HG03342 (cell line): Measurements from ENCODE around the gene ABI3BP.
"Not testable (repeated sequence)": the region's sequence is repeated elsewhere in the genome, so short reads cannot be mapped to it uniquely, and the experiment has no call there.

ENCODE experiments used
- ATAC-seq: cut with Tn5 transposase; IDR thresholded peaks from one replicate; pipeline ENCODE4 v1.9.1; 2021; ENCODE audit warnings: mild to moderate bottlenecking, moderate library complexity; ENCODE audit not compliant: unreplicated experiment

ABI3BP gene

GRCh38 chr3:100993309-100993708, at the start of gene ABI3BP:
ABI3BP (minus strand) TSS chr3:100993421; CDS start chr3:100993384, 37 bp downstream.
- no peak for ATAC-seq

- no peak for ATAC-seq
Observed at GRCh38 chr3:101039285-101039684, 46.1 kb upstream of the ABI3BP start.

GRCh38 chr3:101038880-101039279, 45.7 kb upstream of the ABI3BP start:
- no peak for ATAC-seq

GRCh38 chr3:101038393-101038792, 45.2 kb upstream of the ABI3BP start:
- no peak for ATAC-seq

GRCh38 chr3:101037613-101038012, 44.4 kb upstream of the ABI3BP start:
- no peak for ATAC-seq

- no peak for ATAC-seq
Observed at GRCh38 chr3:101036676-101037075, 43.5 kb upstream of the ABI3BP start.

GRCh38 chr3:101036213-101036618, 43.0 kb upstream of the ABI3BP start:
- ATAC-seq: no peak

- no peak for ATAC-seq
Observed at GRCh38 chr3:101027286-101027685, 34.1 kb upstream of the ABI3BP start.

- no peak for ATAC-seq
Observed at GRCh38 chr3:101026881-101027280, 33.7 kb upstream of the ABI3BP start.

GRCh38 chr3:101026244-101026643, 33.0 kb upstream of the ABI3BP start:
- ATAC-seq: no peak

- ATAC-seq: no peak
Observed at GRCh38 chr3:101020351-101021015, 27.3 kb upstream of the ABI3BP start.

GRCh38 chr3:101017017-101017416, 23.8 kb upstream of the ABI3BP start:
- ATAC-seq: no peak

- ATAC-seq: not testable (repeated sequence)
Observed at GRCh38 chr3:101012312-101012711, 19.1 kb upstream of the ABI3BP start.

GRCh38 chr3:101011136-101011535, 17.9 kb upstream of the ABI3BP start:
- ATAC-seq: no peak

- no peak for ATAC-seq
Observed at GRCh38 chr3:101010296-101010695, 17.1 kb upstream of the ABI3BP start.

- ATAC-seq: no peak
Observed at GRCh38 chr3:101009386-101009785, 16.2 kb upstream of the ABI3BP start.

- ATAC-seq: no peak
Observed at GRCh38 chr3:100999160-100999559, 5.9 kb upstream of the ABI3BP start.

- no peak for ATAC-seq
Observed at GRCh38 chr3:100994809-100995208, 1.6 kb upstream of the ABI3BP start.

- no peak for ATAC-seq
Observed at GRCh38 chr3:100994187-100994586, 966 bp upstream of the ABI3BP start.

GRCh38 chr3:100992231-100993012, 799 bp downstream of the ABI3BP start:
- no peak for ATAC-seq

GRCh38 chr3:100988080-100988479, 5.1 kb downstream of the ABI3BP start:
- no peak for ATAC-seq

- no peak for ATAC-seq
Observed at GRCh38 chr3:100984308-100984707, 8.9 kb downstream of the ABI3BP start.
